B cell (primary cell): ENCODE measurements around the gene ITPK1. TPM values are rescaled to one million over a fixed set of nuclear protein-coding genes. Genes with fewer than 3 reads are reported as not detected.

Experiments used
- ATAC-seq: fragments of 200-7000 bp; cut with Tn5 transposase; one replicate; pipeline ENCODE4 v1.10.0; 2021; ENCODE audit warnings: low read depth, mild to moderate bottlenecking, moderate number of reproducible peaks, moderate library complexity
- CTCF ChIA-PET: fragments of 350-600 bp; sonication (Branson Sonifier 250); formaldehyde crosslinking; loops from one replicate; lab custom pipeline; 2021; ENCODE audit warnings: antibody characterized with exemption, inconsistent platforms; lab: Charles Lee
- POLR2A ChIA-PET: fragments of 350-600 bp; sonication (Branson Sonifier 250); formaldehyde crosslinking; loops from one replicate; lab custom pipeline; 2021; ENCODE audit warnings: antibody characterized with exemption; lab: Charles Lee
- DNase-seq: peaks from one replicate; pipeline ENCODE4 v3.0.0; 2013
- H2AFZ ChIP-seq: 2 replicates; pipeline ENCODE4 v1.6.1; 2012; ENCODE audit warnings: mild to moderate bottlenecking, low read depth, low read length; ENCODE audit not compliant: insufficient read depth, poor library complexity, severe bottlenecking
- H3K27ac ChIP-seq, 2 donors: 1 replicate in 1 of 2; 2 replicates in 1 of 2; pipeline ENCODE4 v1.5.1; 2012 to 2013; ENCODE audit warnings: low read length in 2 of 2, mild to moderate bottlenecking in 2 of 2, moderate library complexity in 1 of 2
- H3K27me3 ChIP-seq, 4 experiments: fragments of 200-600 bp in 1 of 4; sonication (generic) in 1 of 4; replicated peaks in 1 of 4; 1 replicate in 2 of 4; 2 replicates in 2 of 4; pipeline versions ENCODE4 v1.6.1 to v1.7.0; 2013 to 2016; ENCODE audit warnings: low read length in 3 of 4, mild to moderate bottlenecking in 2 of 4, mixed read lengths in 1 of 4, moderate library complexity in 1 of 4; ENCODE audit not compliant: insufficient read depth in 4 of 4, control insufficient read depth in 3 of 4; ENCODE audit errors: control extremely low read depth in 1 of 4
- H3K36me3 ChIP-seq, 2 experiments: replicated peaks in 1 of 2; 1 replicate in 1 of 2; 2 replicates in 1 of 2; pipeline versions ENCODE4 v1.6.1 to v1.7.1; 2013; ENCODE audit warnings: low read length in 1 of 2; ENCODE audit not compliant: insufficient read depth in 2 of 2, control insufficient read depth in 1 of 2; ENCODE audit errors: control extremely low read depth in 1 of 2, extremely low read depth in 1 of 2
- H3K4me1 ChIP-seq, 2 donors: fragments of 200-600 bp in 1 of 2; sonication (generic) in 1 of 2; 1 replicate in 1 of 2; 2 replicates in 1 of 2; pipeline versions ENCODE4 v1.5.1 to v1.6.1; 2013 to 2017; ENCODE audit warnings: low read length in 2 of 2; ENCODE audit not compliant: control insufficient read depth in 2 of 2, insufficient read depth in 2 of 2
- H3K4me2 ChIP-seq: replicated peaks from 2 replicates; pipeline ENCODE3; 2012; ENCODE audit warnings: mild to moderate bottlenecking, low read depth, low read length; ENCODE audit not compliant: poor library complexity, severe bottlenecking
- H3K4me3 ChIP-seq, 5 experiments: fragments of 200-600 bp in 1 of 5; sonication (generic) in 1 of 5; 1 replicate in 3 of 5; 2 replicates in 2 of 5; pipeline versions ENCODE4 v1.5.1 to v1.7.0; 2011 to 2016; ENCODE audit warnings: low read length in 4 of 5, mild to moderate bottlenecking in 4 of 5, low read depth in 2 of 5, control low read depth in 1 of 5, moderate library complexity in 1 of 5; ENCODE audit not compliant: insufficient read depth in 1 of 5; ENCODE audit errors: control extremely low read depth in 1 of 5, extremely low read depth in 1 of 5
- H3K79me2 ChIP-seq: fragments of 200-600 bp; sonication (generic); one replicate; pipeline ENCODE4 v1.6.0; 2016; ENCODE audit warnings: low read length; ENCODE audit not compliant: control insufficient read depth, insufficient read depth
- H3K9ac ChIP-seq: fragments of 200-600 bp; sonication (generic); 2 replicates; pipeline ENCODE4 v1.6.1; 2017; ENCODE audit warnings: mild to moderate bottlenecking, low read length, moderate library complexity
- H3K9me3 ChIP-seq, 3 donors: one replicate each; pipeline versions ENCODE4 v1.6.1 to v1.7.1; 2013; ENCODE audit warnings: low read length in 2 of 3; ENCODE audit not compliant: control insufficient read depth in 2 of 3, insufficient read depth in 1 of 3; ENCODE audit errors: control extremely low read depth in 1 of 3
- H4K20me1 ChIP-seq: 2 replicates; pipeline ENCODE4 v1.6.0; 2012; ENCODE audit warnings: mild to moderate bottlenecking, low read length; ENCODE audit not compliant: insufficient read depth, control insufficient read depth, poor library complexity, severe bottlenecking
- H3K27ac Mint-ChIP-seq: one replicate; pipeline ENCODE4 v1.8.0; 2021; ENCODE audit warnings: mixed read lengths
- H3K27me3 Mint-ChIP-seq: one replicate; pipeline ENCODE4 v1.8.0; 2021; ENCODE audit warnings: mixed read lengths
- H3K4me1 Mint-ChIP-seq: one replicate; pipeline ENCODE4 v1.8.0; 2021; ENCODE audit warnings: mixed read lengths
- H3K4me3 Mint-ChIP-seq: one replicate; pipeline ENCODE4 v1.8.0; 2021; ENCODE audit warnings: mixed read lengths
- H3K9me3 Mint-ChIP-seq: one replicate; pipeline ENCODE4 v1.8.0; 2022; ENCODE audit warnings: mixed read lengths; ENCODE audit not compliant: insufficient read depth
- EZH2 ChIP-seq: IDR thresholded peaks from 2 replicates; pipeline ENCODE4 v1.6.1; 2012; ENCODE audit warnings: borderline replicate concordance, low read depth, mild to moderate bottlenecking, moderate library complexity, low read length; ENCODE audit not compliant: insufficient read depth, poor library complexity, severe bottlenecking
- WGBS: methylation state at CpG from one replicate; pipeline ENCODE4 v1.1.5; 2013; ENCODE audit warnings: missing lambda C conversion rate; ENCODE audit not compliant: insufficient coverage; 5-methylcytosine and 5-hydroxymethylcytosine counted together
- intact Hi-C: fragments of 100-400 bp; cut with micrococcal nuclease; formaldehyde crosslinking; loops from one replicate; pipeline ENCODE4 v1.10.0; 2022
- polyA plus RNA-seq: library from polyadenylated mRNA; depleted of rRNA; stranded (reverse); fragments of >200 nt; gene quantifications from 2 replicates; pipeline ENCODE4 v1.2.3, GENCODE V29; 2012
- total RNA-seq, 2 donors: library from RNA; stranded (reverse); fragments of 120-200 nt in 1 of 2; gene quantifications; 1 replicate in 1 of 2; 2 replicates in 1 of 2; pipeline versions ENCODE4 v1.2.3 to v1.2.4, GENCODE V29; 2013 to 2022
- TF ChIP-seq, protein P1 (sequence below): fragments of 200-600 bp; IDR thresholded peaks from one replicate; pipeline ENCODE4 v1.8.0; 2022; ENCODE audit warnings: antibody characterized with exemption, mild to moderate bottlenecking

The ITPK1 gene
- total and polyA plus RNA-seq, 2 donors (not counting 1 experiment from before 2014, with no cell fraction given), result 46.0 to 46.9 TPM

DNA sequence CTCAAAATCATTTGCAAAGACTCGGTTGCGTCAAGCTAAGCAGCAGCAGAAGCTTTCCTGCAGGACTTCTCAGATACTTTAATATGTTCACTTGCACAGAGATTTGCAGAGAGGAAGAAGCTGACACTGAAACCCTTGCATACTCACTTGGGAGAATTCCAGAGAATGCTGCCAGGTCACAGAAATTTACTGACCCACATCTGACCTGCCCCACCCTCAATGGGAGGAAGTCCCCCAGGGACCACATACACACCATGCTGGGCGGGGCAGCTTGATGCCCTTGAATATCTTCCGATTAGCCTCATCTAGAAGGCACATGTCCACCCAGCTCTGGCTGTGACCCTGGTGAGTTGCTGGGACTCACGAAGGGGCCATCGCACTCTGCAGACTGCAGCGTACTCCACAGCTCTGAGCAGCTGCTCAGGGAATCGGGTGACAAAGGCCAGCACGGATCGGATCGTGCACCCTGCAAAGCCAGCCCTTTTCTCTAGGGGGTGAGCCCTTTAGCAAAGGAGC lies 83.2 kb downstream of the ITPK1 start:
- Histone ChIP-seq H3K36me3 (peaks cover 0 to 7% of the 10 kb centered on the region in 2 experiments), H3K4me3 (peak overlapping the region in 1 of 5 experiments; percentile 35), H3K27ac (peak overlapping the region; percentile 61 to 84), H3K79me2 (peaks cover 36% of the 10 kb centered on the region), H3K4me2 (peak overlapping the region; percentile 73), H3K9ac (no peak overlapping the region), H3K27me3 (no peaks in the 10 kb centered on the region), H2AFZ (no peak overlapping the region), H3K9me3 (no peaks in the 10 kb centered on the region), H3K4me1 (peaks cover 34 to 68% of the 10 kb centered on the region in 2 donors), H4K20me1 (peaks cover 5% of the 10 kb centered on the region)
- 70% methylated on average over 11 of the region's 11 CpGs for WGBS
- ATAC-seq (peak; percentile 31), DNase-seq (peak; percentile 40)
- peaks cover 62% of the 10 kb centered on the region for H3K4me1 Mint-ChIP-seq
- H3K4me3 Mint-ChIP-seq, result peak overlapping the region; percentile 76
- ChIA-PET CTCF (interaction anchor here (0.6 to 5.4 kb wide), 13 partner anchors 9 to 349 kb away, joined by 3 to 35 read pairs (median 4); no protein-coding TSS in a partner anchor), POLR2A (interaction anchor here (0.7 to 1.3 kb wide), 3 partner anchors 35 to 83 kb away, joined by 3 to 4 read pairs (median 3); partner anchors contain the start of gene ITPK1)
- intact Hi-C loops, result no loop called here
- peak overlapping the region; percentile 90 for H3K27ac Mint-ChIP-seq
- no peaks in the 10 kb centered on the region for H3K27me3 Mint-ChIP-seq
- TF ChIP-seq, protein P1, sequence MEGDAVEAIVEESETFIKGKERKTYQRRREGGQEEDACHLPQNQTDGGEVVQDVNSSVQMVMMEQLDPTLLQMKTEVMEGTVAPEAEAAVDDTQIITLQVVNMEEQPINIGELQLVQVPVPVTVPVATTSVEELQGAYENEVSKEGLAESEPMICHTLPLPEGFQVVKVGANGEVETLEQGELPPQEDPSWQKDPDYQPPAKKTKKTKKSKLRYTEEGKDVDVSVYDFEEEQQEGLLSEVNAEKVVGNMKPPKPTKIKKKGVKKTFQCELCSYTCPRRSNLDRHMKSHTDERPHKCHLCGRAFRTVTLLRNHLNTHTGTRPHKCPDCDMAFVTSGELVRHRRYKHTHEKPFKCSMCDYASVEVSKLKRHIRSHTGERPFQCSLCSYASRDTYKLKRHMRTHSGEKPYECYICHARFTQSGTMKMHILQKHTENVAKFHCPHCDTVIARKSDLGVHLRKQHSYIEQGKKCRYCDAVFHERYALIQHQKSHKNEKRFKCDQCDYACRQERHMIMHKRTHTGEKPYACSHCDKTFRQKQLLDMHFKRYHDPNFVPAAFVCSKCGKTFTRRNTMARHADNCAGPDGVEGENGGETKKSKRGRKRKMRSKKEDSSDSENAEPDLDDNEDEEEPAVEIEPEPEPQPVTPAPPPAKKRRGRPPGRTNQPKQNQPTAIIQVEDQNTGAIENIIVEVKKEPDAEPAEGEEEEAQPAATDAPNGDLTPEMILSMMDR, result no peak
- H3K9me3 Mint-ChIP-seq, result no peaks in the 10 kb centered on the region

DNA sequence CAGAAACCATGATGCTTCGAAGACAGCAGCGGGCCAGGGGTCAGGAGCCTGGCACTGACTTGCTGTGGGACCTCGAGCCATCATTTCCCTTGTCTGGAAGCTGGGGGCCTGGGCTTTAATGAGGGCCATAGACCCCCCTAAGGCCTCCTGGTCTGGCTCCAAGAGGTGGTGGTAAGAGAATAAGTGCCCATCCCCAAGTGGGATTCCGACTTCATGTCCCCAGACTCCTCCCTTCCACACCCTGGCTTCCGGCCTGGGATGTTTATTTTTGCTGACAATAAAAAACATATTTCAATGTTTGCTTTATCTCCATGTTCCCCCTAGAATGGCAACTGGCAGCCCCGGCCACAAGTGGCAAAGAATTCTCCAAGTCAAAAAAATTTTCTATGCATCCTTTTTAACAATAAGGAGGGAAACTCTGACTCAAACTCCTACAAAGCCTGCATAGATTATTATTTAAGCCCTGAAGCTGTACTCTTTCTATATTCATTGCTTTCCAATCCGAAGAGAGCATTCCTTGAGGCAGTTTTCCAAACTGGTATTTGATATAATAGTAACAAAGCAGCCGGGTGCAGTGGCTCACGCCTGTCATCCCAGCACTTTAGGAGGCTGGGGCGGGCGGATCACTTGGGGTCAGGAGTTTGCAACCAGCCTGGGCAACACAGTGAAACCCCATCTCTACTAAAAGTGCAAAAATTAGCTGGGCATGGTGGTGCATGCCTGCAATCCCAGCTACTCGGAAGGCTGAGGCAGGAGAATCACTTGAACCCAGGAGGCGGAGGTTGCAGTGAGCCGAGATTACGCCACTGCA lies 84.0 kb downstream of the ITPK1 start:
- ChIA-PET CTCF (interaction anchor here (0.6 to 5.4 kb wide), 9 partner anchors 9 to 350 kb away, joined by 3 to 35 read pairs (median 4); no protein-coding TSS in a partner anchor), POLR2A (interaction anchor here (0.6 to 0.8 kb wide), 3 partner anchors 36 to 912 kb away, joined by 3 read pairs; no protein-coding TSS in a partner anchor)

More for the DNA sequence above, 84.0 kb downstream of the ITPK1 start:
- H3K27me3 ChIP-seq, result no peaks in the 10 kb centered on the region
- H2AFZ ChIP-seq, result no peak overlapping the region
- intact Hi-C loops, result no loop called here
- H3K9me3 ChIP-seq, result no peaks in the 10 kb centered on the region
- H3K4me2 ChIP-seq, result no peak overlapping the region
- no peaks in the 10 kb centered on the region for H3K9me3 Mint-ChIP-seq
- peaks cover 5% of the 10 kb centered on the region for H4K20me1 ChIP-seq
- ATAC-seq (no peak), DNase-seq (no peak)
- peaks cover 34 to 65% of the 10 kb centered on the region in 2 donors for H3K4me1 ChIP-seq
- H3K4me1 Mint-ChIP-seq, result peaks cover 60% of the 10 kb centered on the region
- TF ChIP-seq, protein P1, result no peak
- TF ChIP-seq EZH2, result no peak
- no peak overlapping the region for H3K4me3 ChIP-seq
- WGBS, result 91% methylated on average over 6 of the region's 15 CpGs
- H3K27me3 Mint-ChIP-seq, result no peaks in the 10 kb centered on the region
- H3K79me2 ChIP-seq, result peaks cover 36% of the 10 kb centered on the region
- no peak overlapping the region for H3K9ac ChIP-seq
- peaks cover 0 to 7% of the 10 kb centered on the region in 2 experiments for H3K36me3 ChIP-seq
- H3K27ac Mint-ChIP-seq, result peak overlapping the region; percentile 15
- H3K27ac ChIP-seq, result no peak overlapping the region
- H3K4me3 Mint-ChIP-seq, result no peak overlapping the region
